SKM-1 (cell line): ENCODE measurements around the gene SAMD3.
"Not testable (repeated sequence)": the region's sequence is repeated elsewhere in the genome, so short reads cannot be mapped to it uniquely, and the experiment has no call there.

Source experiments
- DNase-seq: peaks from one replicate; lab custom pipeline; 2025; ENCODE audit not compliant: unreplicated experiment; lab: John Stamatoyannopoulos, UW

The SAMD3 gene

GRCh38 chr6:130182466-130182865 lies 40.3 kb downstream of the SAMD3 start:
- no peak for DNase-seq

- no peak for DNase-seq
Measured at GRCh38 chr6:130178692-130179091, 44.1 kb downstream of the SAMD3 start.

- DNase-seq: no peak
Measured at GRCh38 chr6:130176378-130176777, 46.4 kb downstream of the SAMD3 start.

GRCh38 chr6:130173377-130174004 lies 49.3 kb downstream of the SAMD3 start:
- not testable (repeated sequence) for DNase-seq

GRCh38 chr6:130170160-130170559 lies 52.6 kb downstream of the SAMD3 start:
- DNase-seq: not testable (repeated sequence)

- no peak for DNase-seq
Measured at GRCh38 chr6:130167655-130168054, 55.1 kb downstream of the SAMD3 start.

GRCh38 chr6:130164251-130164650 lies 58.5 kb downstream of the SAMD3 start:
- DNase-seq: no peak

- DNase-seq: no peak
Measured at GRCh38 chr6:130163266-130163665, 59.5 kb downstream of the SAMD3 start.

- no peak for DNase-seq
Measured at GRCh38 chr6:130162421-130162820, 60.3 kb downstream of the SAMD3 start.

GRCh38 chr6:130161683-130162404 lies 60.9 kb downstream of the SAMD3 start:
- no peak for DNase-seq

GRCh38 chr6:130159956-130160355 lies 62.8 kb downstream of the SAMD3 start:
- no peak for DNase-seq

- DNase-seq: no peak
Measured at GRCh38 chr6:130158548-130158947, 64.2 kb downstream of the SAMD3 start.

GRCh38 chr6:130158056-130158455 lies 64.7 kb downstream of the SAMD3 start:
- DNase-seq: no peak

GRCh38 chr6:130156908-130157307 lies 65.8 kb downstream of the SAMD3 start:
- no peak for DNase-seq

- DNase-seq: no peak
Measured at GRCh38 chr6:130152908-130153510, 69.7 kb downstream of the SAMD3 start.

GRCh38 chr6:130150906-130151305 lies 71.8 kb downstream of the SAMD3 start:
- no peak for DNase-seq

GRCh38 chr6:130149016-130149415 lies 73.7 kb downstream of the SAMD3 start:
- DNase-seq: not testable (repeated sequence)

GRCh38 chr6:130148181-130148580 lies 74.6 kb downstream of the SAMD3 start:
- no peak for DNase-seq

GRCh38 chr6:130147111-130147510 lies 75.6 kb downstream of the SAMD3 start:
- no peak for DNase-seq

GRCh38 chr6:130143709-130144108 lies 79.0 kb downstream of the SAMD3 start:
- no peak for DNase-seq

- DNase-seq: no peak
Measured at GRCh38 chr6:130140084-130140483, 82.7 kb downstream of the SAMD3 start.

GRCh38 chr6:130138909-130139242 lies 83.9 kb downstream of the SAMD3 start:
- DNase-seq: no peak
